Activated CD8-positive, alpha-beta T cell treated with anti-CD3 and anti-CD28 coated beads, Interleukin-2, amount 10 ng/mL, durations not matched to agents 7 days and 5 days (primary cell): Measurements from ENCODE around the gene KIF1A. TPM values are rescaled to one million over a fixed set of nuclear protein-coding genes. Genes with fewer than 3 reads are reported as not detected.

Experiments used
- ATAC-seq: fragments of 150-1000 bp; cut with Tn5 transposase; one replicate; pipeline ENCODE4 v1.10.0; 2021; ENCODE audit warnings: moderate library complexity
- CTCF ChIA-PET: fragments of 350-600 bp; sonication (Branson Sonifier 250); formaldehyde crosslinking; loops from one replicate; lab custom pipeline; 2021; ENCODE audit warnings: antibody characterized with exemption; lab: Charles Lee
- POLR2A ChIA-PET: fragments of 350-600 bp; sonication (Branson Sonifier 250); formaldehyde crosslinking; loops from one replicate; lab custom pipeline; 2021; ENCODE audit warnings: antibody characterized with exemption; lab: Charles Lee
- DNase-seq: peaks from one replicate; pipeline ENCODE4 v3.0.0-alpha.2; 2020
- H3K27ac Mint-ChIP-seq: one replicate; pipeline ENCODE4 v1.8.0; 2021; ENCODE audit warnings: mild to moderate bottlenecking, mixed read lengths
- H3K27me3 Mint-ChIP-seq: one replicate; pipeline ENCODE4 v1.8.0; 2021; ENCODE audit warnings: low read depth, mixed read lengths
- H3K36me3 Mint-ChIP-seq: one replicate; pipeline ENCODE4 v1.8.0; 2021; ENCODE audit warnings: low read depth, mixed read lengths
- H3K4me1 Mint-ChIP-seq: one replicate; pipeline ENCODE4 v1.8.0; 2021; ENCODE audit warnings: low read depth, mixed read lengths
- H3K4me3 Mint-ChIP-seq: one replicate; pipeline ENCODE4 v1.8.0; 2021; ENCODE audit warnings: mild to moderate bottlenecking, mixed read lengths
- H3K9me3 Mint-ChIP-seq: one replicate; pipeline ENCODE4 v1.8.0; 2022; ENCODE audit warnings: mixed read lengths; ENCODE audit not compliant: insufficient read depth
- total RNA-seq, 2 experiments: library from RNA; stranded (reverse); gene quantifications; one replicate each; pipeline ENCODE4 v1.2.3, GENCODE V29; 2021

Gene KIF1A
- total RNA-seq, 2 experiments from 2014 or later, result 0.81 to 1.5 TPM

DNA sequence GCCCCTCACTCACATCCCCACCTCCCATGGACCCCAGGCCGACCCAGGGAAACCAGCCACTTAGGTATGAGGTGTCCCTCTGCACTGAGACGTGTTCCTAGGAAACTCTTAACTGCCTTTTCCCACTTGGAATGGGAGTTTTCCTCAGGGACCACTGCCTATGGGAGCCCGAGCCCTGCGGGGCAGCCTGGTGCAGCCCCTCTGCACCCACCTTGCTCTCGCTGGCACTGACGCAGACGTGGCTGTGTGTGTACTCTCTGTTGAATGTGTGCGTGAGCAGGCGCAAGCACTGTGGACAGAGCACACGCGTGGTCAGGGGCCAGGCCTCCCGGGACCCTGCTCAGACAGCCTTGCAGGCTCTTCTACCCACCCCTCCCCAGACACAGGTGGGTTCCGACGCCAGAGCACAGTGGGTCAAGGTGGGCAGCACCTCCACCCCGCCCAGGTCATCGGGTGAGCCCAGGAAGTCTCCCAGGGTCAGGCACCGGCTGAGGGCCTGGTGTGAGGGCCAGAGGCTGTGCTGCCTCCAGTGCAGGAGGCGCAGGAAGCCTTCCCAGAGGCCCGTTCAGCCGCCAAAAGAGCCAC is 98.3 kb downstream of the KIF1A start:
- Mint-ChIP-seq H3K27me3 (no peaks in the 10 kb centered on the region), H3K36me3 (no peaks in the 10 kb centered on the region), H3K4me3 (no peak overlapping the region), H3K27ac (no peak overlapping the region), H3K4me1 (no peaks in the 10 kb centered on the region), H3K9me3 (no peaks in the 10 kb centered on the region)
- ATAC-seq (no peak), DNase-seq (no peak)
- CTCF ChIA-PET, result no interaction called here
- POLR2A ChIA-PET, result no interaction called here

DNA sequence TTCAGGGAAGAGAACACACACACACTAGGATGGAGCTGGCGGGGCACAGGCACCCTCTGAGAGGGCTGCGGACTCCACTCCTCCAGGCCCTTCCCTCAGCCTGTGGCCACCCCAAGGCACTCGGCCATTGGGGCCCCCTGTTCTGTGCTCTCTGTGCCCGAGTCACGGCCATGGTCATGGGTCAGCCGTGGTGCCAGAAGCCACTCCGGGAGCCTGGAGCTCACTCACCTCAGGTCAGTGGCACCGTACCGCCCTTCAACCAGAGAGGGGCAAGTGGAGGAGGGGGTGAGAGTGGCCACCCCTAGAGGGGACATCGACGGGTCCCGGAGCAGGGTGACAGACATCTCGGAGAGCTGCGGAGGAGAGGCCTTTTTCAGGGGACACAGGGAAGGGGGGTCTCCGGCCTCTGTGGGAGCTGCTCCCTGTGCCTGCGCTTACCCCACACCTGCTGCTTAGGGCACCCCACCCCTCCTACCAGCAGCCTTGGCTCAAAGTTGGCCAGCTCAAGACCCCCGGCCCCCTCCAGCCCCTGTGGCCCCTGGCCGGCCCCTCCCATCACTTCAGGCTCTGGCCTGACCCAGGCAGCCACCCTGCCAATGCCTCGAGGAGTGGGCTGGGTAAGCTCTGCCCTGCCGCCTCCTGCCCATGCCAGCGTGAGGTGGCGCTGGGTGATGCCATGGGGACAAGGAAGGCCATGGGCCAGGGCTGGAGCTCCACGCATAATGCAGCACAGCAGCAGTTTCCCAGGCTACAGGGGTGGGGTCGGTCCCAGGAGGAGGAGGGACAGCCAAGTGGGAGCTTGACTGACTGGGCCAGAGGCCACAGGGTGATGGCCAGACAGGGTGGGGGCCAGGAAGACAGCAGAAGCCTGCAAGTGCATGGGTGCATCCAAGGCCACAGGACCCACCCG is 99.1 kb downstream of the KIF1A start:
- H3K36me3 Mint-ChIP-seq, result no peaks in the 10 kb centered on the region
- H3K4me3 Mint-ChIP-seq, result no peak overlapping the region
- DNase-seq, result no peak
- no peaks in the 10 kb centered on the region for H3K27me3 Mint-ChIP-seq
- POLR2A ChIA-PET, result no interaction called here
- no peak overlapping the region for H3K27ac Mint-ChIP-seq
- H3K9me3 Mint-ChIP-seq, result no peaks in the 10 kb centered on the region
- no peak for ATAC-seq
- no peaks in the 10 kb centered on the region for H3K4me1 Mint-ChIP-seq
- CTCF ChIA-PET, result no interaction called here

DNA sequence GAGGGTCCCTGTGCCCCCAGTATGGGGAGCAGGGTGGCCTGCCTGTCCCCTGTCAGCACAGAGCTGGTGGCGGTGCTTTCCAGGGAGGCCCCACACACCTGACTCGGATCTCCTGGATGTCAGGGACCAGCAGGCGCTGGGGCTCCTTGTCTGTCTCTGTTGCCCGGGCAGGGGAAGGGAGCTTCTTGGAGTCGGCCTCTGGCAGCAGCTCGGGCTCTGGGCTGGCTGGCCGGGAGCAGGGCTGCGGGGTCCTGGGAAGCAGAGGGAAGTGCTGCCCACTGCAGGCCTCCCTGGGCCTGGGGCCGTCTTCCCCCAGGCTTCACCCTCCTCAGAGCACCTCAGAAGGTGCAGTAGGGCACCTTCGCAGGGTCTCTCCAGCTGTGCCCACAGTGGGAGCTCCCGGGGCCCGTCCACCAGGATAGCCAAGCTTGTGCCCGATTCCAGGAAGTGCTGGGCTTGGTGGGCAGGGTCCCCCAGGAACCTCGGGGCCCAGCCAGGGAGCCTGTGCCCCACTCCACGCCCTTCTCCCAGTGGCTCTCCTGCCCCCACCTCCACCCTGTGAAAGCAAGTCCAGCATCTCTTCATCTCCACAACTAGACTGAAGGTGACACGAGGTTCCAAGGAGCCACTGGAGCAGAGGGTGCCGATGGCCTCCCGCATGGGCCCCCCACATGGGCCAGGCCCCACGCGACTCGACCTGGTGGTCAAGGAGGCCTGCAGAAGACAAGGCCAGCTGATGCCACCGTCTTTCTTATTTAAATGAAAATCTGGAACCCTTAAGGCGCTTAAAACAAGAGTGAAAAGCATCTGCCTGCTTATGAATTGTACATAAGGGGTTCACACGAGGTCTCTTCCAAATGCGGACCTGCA is 100.1 kb downstream of the KIF1A start:
- ATAC-seq, result no peak
- no peak overlapping the region for H3K4me3 Mint-ChIP-seq

DNA sequence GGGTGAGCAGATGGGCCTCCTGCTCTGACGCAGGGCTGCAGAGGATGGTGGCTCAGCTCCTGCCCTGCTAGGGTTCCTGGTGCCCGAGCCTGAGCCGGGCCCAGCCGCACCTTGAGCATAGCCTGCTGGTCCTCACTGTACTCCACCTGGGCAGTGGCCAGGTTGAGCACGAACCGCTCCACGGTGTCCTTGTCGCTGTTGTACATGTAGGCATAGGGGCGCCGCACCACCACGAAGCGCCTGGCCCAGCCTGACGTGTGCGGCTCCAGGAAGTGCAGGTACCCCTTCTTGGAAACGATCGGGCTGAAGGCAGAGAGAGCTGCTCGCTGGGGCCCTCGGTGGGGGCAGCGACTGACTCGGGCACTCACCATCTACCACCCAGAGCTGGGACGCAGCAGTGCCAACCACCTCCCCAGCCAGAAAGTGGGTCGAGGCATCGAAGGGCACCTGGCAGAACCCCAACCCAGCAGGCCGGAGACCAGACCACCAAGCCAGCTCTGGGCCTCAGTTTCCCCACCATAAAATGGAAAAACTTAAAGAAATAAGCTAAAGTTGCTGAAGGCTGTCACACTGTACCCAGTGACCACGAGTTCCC is 101.0 kb downstream of the KIF1A start:
- ChIA-PET CTCF (no interaction called here), POLR2A (no interaction called here)
- Mint-ChIP-seq H3K4me1 (no peaks in the 10 kb centered on the region), H3K4me3 (no peak overlapping the region), H3K27ac (no peak overlapping the region), H3K36me3 (no peaks in the 10 kb centered on the region), H3K27me3 (no peaks in the 10 kb centered on the region), H3K9me3 (no peaks in the 10 kb centered on the region)
- ATAC-seq (no peak), DNase-seq (no peak)

More for the DNA sequence above, 100.1 kb downstream of the KIF1A start:
- ChIA-PET CTCF (no interaction called here), POLR2A (no interaction called here)
- DNase-seq, result no peak
- H3K27ac Mint-ChIP-seq, result no peak overlapping the region
- H3K4me1 Mint-ChIP-seq, result no peaks in the 10 kb centered on the region
- no peaks in the 10 kb centered on the region for H3K27me3 Mint-ChIP-seq
- H3K9me3 Mint-ChIP-seq, result no peaks in the 10 kb centered on the region
- H3K36me3 Mint-ChIP-seq, result no peaks in the 10 kb centered on the region

DNA sequence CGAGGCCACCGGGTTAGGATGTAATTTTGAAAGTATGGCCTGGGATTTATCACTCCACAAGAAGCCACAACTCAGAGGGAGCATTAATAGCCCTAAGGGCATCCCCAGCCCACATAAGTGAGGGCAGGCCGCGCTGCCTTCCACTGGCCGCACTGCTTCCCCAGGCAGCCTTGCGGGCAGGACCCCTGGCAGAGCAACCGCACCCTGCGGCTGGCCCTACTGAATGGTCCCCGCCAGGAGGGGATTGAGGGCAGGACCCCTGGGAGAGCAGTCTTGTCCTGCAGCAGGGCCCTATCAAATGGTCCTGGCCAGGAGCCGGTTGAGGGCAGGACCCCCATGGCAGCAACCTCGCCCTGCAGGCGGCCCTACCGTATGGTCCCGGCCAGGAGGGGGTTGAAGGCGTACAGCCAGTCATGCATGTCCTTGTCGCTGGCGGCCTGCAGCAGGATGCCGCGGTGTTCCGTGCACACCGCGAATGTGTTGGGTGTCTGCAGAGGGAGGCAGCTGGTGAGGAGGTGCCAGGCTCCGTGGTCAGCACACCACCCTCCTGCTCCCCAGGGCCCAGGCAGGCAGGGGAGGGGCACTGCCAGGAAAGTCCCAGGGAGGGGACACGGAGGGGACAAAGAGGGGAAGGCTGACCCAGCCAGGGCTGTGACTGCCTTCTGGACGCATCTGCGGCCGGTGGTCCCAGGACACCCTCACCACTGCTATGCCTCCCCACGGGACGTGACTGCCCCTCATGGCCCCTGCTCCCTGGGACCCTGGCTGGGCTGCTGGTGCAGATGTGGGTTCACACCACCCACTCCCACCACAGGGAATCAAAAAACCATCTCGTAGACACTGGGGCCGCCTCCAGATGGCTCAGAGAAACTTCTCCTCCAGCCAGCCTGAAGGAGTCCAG is 102.1 kb downstream of the KIF1A start:
- Mint-ChIP-seq H3K36me3 (no peaks in the 10 kb centered on the region), H3K9me3 (no peaks in the 10 kb centered on the region), H3K4me1 (no peaks in the 10 kb centered on the region), H3K27me3 (no peaks in the 10 kb centered on the region), H3K4me3 (no peak overlapping the region), H3K27ac (no peak overlapping the region)
- ChIA-PET POLR2A (no interaction called here), CTCF (no interaction called here)
- ATAC-seq (no peak), DNase-seq (no peak)

DNA sequence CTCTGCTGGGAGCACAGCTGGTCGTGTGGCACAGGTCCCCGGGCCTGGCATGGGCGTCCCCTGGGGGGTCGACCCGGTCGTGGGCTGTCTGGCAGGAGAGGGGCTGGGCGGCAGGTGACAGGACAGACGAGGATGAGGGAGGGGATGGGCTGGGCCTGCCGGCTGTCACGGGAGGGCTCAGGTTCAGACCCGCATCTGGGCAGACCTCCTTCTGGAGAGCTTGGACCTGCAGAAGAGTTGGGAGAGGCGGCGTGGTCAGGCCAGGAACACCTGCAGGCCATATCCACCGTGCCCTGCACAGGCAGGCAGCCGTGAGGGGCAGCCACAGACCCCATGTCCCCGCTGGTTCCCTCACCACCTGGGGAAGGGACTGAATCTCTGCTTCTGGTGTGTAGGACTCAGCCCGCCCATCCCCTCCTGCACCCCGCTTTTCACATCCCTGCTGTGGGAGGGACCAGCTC is 102.8 kb downstream of the KIF1A start:
- H3K36me3 Mint-ChIP-seq, result no peaks in the 10 kb centered on the region
- H3K27me3 Mint-ChIP-seq, result no peaks in the 10 kb centered on the region
- H3K9me3 Mint-ChIP-seq, result no peaks in the 10 kb centered on the region
- ATAC-seq (no peak), DNase-seq (no peak)
- no peak overlapping the region for H3K4me3 Mint-ChIP-seq
- POLR2A ChIA-PET, result no interaction called here
- no peaks in the 10 kb centered on the region for H3K4me1 Mint-ChIP-seq
- no peak overlapping the region for H3K27ac Mint-ChIP-seq
- CTCF ChIA-PET, result no interaction called here

DNA sequence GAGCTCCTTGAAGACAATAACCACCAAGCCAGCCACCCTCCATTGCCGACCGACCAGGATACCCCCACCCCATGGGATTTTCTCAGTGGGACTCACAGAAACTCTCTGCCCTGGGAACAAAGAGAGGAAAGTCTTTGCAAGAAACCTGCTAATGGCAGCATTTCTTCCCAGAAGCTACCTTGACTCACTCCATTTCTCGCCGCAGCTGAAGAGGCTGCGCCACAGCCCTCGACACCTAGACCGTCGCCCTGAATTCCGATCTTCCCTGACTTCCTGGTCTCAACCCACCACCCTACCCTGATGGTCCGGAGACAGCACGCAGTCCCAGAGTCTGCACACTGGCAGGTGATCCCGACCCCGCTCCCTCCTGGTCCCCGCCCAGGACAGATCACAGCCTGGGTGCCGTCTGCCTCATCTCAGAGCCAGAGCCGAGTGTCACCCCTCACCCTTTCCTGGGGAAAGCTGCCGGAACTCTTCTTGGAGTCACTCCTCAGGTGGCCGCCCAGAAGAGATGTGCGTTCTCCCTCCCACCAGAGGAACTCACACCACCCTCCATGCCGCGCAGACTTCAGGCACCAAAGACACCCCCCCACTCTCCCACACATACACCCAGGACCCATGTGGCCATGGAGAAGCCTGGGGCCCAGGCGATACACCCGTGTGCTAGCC is 103.8 kb downstream of the KIF1A start:
- CTCF ChIA-PET, result no interaction called here

DNA sequence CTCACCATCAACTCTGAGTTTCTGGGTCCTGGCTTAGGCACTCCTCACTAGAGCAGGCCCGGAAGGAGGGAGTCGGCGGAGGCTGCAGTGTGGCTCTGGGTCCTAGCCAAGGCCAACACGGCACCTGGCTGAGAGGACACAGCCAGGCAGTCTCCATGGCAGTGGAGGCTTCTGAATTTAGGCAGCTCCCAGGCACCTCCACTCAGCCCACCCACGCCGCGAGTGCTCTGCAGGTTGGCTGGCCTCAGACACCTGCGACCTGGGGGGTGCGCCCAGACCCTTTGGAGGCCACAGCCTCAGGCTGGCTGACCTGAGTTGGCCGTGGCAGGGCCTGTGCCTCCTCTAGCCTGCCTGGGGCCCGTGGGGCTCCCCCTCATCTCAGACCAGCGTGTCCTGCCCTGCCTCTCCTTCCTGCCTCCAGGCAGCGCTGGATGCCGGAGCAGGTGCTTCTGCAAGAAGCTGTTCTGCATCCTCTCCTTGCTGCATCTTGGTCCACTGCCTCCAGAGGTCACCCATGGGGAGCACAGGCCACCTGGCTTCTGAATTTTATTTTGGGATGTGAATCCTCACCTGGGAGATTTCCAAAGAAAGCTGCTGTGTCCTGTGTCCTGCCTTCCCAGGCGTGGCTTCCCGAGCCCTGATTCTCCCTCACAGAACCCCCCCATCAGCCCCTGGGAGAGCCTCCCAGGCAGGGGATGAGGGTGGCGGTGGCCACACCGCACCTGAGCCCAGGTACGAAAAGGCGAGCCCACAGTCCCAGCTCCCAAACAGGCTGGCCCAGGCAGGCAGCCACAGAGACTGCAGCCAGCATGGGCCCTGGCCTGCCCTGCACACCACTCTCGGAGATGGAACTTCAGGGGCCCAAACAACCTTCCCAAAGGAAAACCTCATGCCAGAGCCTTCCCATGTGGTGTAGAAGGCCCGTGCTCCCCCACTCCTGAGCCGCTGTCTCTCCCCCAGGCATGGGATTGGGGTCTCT is 105.0 kb downstream of the KIF1A start:
- Mint-ChIP-seq H3K4me3 (no peak overlapping the region), H3K4me1 (no peaks in the 10 kb centered on the region), H3K27me3 (no peaks in the 10 kb centered on the region), H3K9me3 (no peaks in the 10 kb centered on the region), H3K27ac (no peak overlapping the region), H3K36me3 (no peaks in the 10 kb centered on the region)
- POLR2A ChIA-PET, result no interaction called here
- CTCF ChIA-PET, result no interaction called here
- no peak for DNase-seq
- no peak for ATAC-seq

More for the DNA sequence above, 103.8 kb downstream of the KIF1A start:
- H3K36me3 Mint-ChIP-seq, result no peaks in the 10 kb centered on the region
- no peaks in the 10 kb centered on the region for H3K27me3 Mint-ChIP-seq
- DNase-seq (no peak), ATAC-seq (no peak)
- H3K9me3 Mint-ChIP-seq, result no peaks in the 10 kb centered on the region
- no peak overlapping the region for H3K27ac Mint-ChIP-seq
- H3K4me1 Mint-ChIP-seq, result no peaks in the 10 kb centered on the region
- H3K4me3 Mint-ChIP-seq, result no peak overlapping the region
- POLR2A ChIA-PET, result no interaction called here

DNA sequence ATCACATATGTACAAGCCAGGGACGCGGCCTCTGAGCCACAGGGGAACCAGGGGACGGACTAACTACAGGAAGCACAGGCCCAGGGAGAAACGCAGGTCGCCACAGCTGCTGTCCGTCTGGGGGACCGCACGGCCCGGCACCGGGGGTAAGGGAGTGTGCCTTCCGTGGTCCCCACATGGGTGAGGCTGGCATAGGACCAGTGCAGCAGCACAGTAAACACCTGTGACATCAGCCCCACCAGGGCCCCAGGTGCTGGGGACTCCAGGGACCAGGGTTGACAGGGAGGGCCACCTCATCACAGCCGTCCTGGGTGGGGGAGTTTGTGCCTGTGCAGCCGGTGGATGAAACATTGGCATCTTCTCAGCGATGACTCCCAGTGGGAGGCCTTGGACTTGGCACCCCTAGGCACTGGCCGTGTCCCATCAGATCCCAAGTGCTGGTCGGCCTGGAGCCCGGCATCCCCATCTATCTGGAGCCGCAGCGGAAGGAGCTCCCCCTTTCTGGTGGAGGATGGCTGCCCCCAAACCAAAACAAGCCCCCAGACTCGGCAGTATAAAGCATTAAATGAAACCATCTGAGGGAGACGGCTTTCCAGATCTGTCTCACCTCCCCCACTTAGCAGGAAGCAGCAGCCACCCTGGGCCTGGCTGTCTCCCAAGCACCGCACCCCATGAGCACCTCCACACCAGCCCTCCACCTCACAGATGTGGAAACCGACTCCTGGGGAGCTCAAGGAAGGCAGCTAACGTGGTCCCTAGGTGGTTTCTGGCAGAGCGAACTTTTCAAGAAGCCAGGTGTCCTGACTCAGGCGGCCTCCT is 105.9 kb downstream of the KIF1A start:
- Mint-ChIP-seq H3K27me3 (no peaks in the 10 kb centered on the region), H3K27ac (no peak overlapping the region), H3K9me3 (no peaks in the 10 kb centered on the region), H3K4me3 (no peak overlapping the region), H3K36me3 (no peaks in the 10 kb centered on the region), H3K4me1 (no peaks in the 10 kb centered on the region)
- DNase-seq, result no peak
- POLR2A ChIA-PET, result no interaction called here
- CTCF ChIA-PET, result no interaction called here
- ATAC-seq, result no peak
